Mammary epithelial cell (primary cell): ENCODE results near the gene TFDP2.

Experiments used
- CTCF ChIP-seq, 2 donors: IDR thresholded peaks in 1 of 2; conservative IDR thresholded peaks in 1 of 2; 2 replicates each; pipeline ENCODE4 v1.5.1; 2011 to 2012; ENCODE audit warnings: inconsistent platforms in 2 of 2, low read length in 2 of 2, mild to moderate bottlenecking in 2 of 2, control low read depth in 1 of 2, low read depth in 1 of 2; ENCODE audit not compliant: insufficient read depth in 1 of 2; ENCODE audit errors: extremely low read depth in 1 of 2
- EZH2 ChIP-seq: IDR thresholded peaks from 2 replicates; pipeline ENCODE4 v1.6.1; 2012; ENCODE audit warnings: low read length, inconsistent platforms, borderline replicate concordance

- TF ChIP-seq CTCF (conservative IDR thresholded peaks at IDR 0.05 in 1 of 2, IDR thresholded peaks at IDR 0.05 in 1 of 2; ENCODE audit: extremely low read depth in 1 of 2, insufficient read depth in 1 of 2, low read depth in 1 of 2, low read length in 2 of 2) (no peak), EZH2 (no peak)
Measured at GRCh38 chr3:141949399-141949798, 199.9 kb downstream of the TFDP2 start.
